Measurements from ENCODE around the gene ARFGAP1. TPM values are rescaled to one million over a fixed set of nuclear protein-coding genes. Genes with fewer than 3 reads are reported as not detected.

The ARFGAP1 gene
- total RNA-seq, 1 donor from 2014 or later, result 44.7 TPM

DNA sequence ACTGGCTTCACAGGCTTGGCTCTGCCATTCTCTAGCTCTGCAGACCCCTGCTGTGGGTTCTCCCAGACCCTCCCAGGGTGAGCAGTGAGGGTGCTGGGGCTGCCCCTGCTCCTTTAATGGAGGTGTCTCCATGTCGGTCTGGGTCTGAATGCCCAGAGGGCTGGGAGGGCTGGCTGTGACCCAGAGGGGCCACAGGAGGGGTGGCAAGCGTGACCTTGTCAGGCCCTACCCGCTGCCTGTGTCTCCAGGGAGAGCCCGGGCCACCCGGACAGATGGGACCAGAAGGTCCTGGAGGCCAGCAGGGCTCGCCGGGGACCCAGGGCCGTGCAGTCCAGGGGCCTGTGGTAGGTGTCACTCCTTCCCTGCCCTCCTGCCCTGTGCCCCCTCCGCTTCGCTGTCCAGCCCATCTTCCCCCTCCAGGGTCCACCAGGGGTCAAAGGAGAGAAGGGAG is 52.4 kb downstream of the ARFGAP1 start:
- Histone ChIP-seq H3K27me3 (no peaks in the 10 kb centered on the region), H3K27ac (no peak overlapping the region), H3K4me3 (no peak overlapping the region), H3K4me1 (peaks cover 7% of the 10 kb centered on the region), H3K9me3 (no peaks in the 10 kb centered on the region), H3K36me3 (no peaks in the 10 kb centered on the region)
- TF ChIP-seq, protein P1, sequence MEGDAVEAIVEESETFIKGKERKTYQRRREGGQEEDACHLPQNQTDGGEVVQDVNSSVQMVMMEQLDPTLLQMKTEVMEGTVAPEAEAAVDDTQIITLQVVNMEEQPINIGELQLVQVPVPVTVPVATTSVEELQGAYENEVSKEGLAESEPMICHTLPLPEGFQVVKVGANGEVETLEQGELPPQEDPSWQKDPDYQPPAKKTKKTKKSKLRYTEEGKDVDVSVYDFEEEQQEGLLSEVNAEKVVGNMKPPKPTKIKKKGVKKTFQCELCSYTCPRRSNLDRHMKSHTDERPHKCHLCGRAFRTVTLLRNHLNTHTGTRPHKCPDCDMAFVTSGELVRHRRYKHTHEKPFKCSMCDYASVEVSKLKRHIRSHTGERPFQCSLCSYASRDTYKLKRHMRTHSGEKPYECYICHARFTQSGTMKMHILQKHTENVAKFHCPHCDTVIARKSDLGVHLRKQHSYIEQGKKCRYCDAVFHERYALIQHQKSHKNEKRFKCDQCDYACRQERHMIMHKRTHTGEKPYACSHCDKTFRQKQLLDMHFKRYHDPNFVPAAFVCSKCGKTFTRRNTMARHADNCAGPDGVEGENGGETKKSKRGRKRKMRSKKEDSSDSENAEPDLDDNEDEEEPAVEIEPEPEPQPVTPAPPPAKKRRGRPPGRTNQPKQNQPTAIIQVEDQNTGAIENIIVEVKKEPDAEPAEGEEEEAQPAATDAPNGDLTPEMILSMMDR (IDR thresholded peaks at IDR 0.05), result no peak
- TF ChIP-seq POLR2A (IDR thresholded peaks at IDR 0.05) (no peak), POLR2AphosphoS5 (IDR thresholded peaks at IDR 0.05; ENCODE audit: insufficient read depth in 1 of 2, low read depth in 1 of 2) (no peak)
- DNase-seq (ENCODE audit: extremely low spot score in 2 of 2), result no peak
- intact Hi-C loops (cut with DNase I), result no loop called here

- no peak overlapping the region for H3K4me3 ChIP-seq
- H3K9me3 ChIP-seq, result no peaks in the 10 kb centered on the region
- no peaks in the 10 kb centered on the region for H3K27me3 ChIP-seq
- no peaks in the 10 kb centered on the region for H3K36me3 ChIP-seq
- intact Hi-C loops (cut with DNase I), result no loop called here
- no peak for DNase-seq (ENCODE audit: extremely low spot score in 2 of 2)
- H3K27ac ChIP-seq, result no peak overlapping the region
- H3K4me1 ChIP-seq, result peaks cover 7% of the 10 kb centered on the region
- TF ChIP-seq POLR2AphosphoS5 (IDR thresholded peaks at IDR 0.05; ENCODE audit: insufficient read depth in 1 of 2, low read depth in 1 of 2), result no peak
- TF ChIP-seq, protein P1 (IDR thresholded peaks at IDR 0.05), result no peak
- TF ChIP-seq POLR2A (IDR thresholded peaks at IDR 0.05), result no peak
These were observed 53.1 kb downstream of the ARFGAP1 start for GRCh38 chr20:63325554-63326313.

GRCh38 chr20:63326314-63327230 is 54.0 kb downstream of the ARFGAP1 start:
- intact Hi-C loops (cut with DNase I), result no loop called here
- Histone ChIP-seq H3K4me3 (no peak overlapping the region), H3K36me3 (no peaks in the 10 kb centered on the region), H3K27ac (no peak overlapping the region), H3K9me3 (no peaks in the 10 kb centered on the region), H3K27me3 (no peaks in the 10 kb centered on the region), H3K4me1 (no peaks in the 10 kb centered on the region)
- TF ChIP-seq POLR2AphosphoS5 (IDR thresholded peaks at IDR 0.05; ENCODE audit: insufficient read depth in 1 of 2, low read depth in 1 of 2) (no peak), POLR2A (IDR thresholded peaks at IDR 0.05) (no peak)
- TF ChIP-seq, protein P1 (IDR thresholded peaks at IDR 0.05), result no peak
- no peak for DNase-seq (ENCODE audit: extremely low spot score in 2 of 2)

GRCh38 chr20:63327231-63327745 is 54.7 kb downstream of the ARFGAP1 start:
- Histone ChIP-seq H3K36me3 (no peaks in the 10 kb centered on the region), H3K9me3 (no peaks in the 10 kb centered on the region), H3K27ac (no peak overlapping the region), H3K4me1 (no peaks in the 10 kb centered on the region), H3K27me3 (no peaks in the 10 kb centered on the region), H3K4me3 (no peak overlapping the region)
- intact Hi-C loops (cut with DNase I), result no loop called here
- no peak for DNase-seq (ENCODE audit: extremely low spot score in 2 of 2)
- TF ChIP-seq POLR2AphosphoS5 (IDR thresholded peaks at IDR 0.05; ENCODE audit: insufficient read depth in 1 of 2, low read depth in 1 of 2), result no peak
- TF ChIP-seq, protein P1 (IDR thresholded peaks at IDR 0.05), result no peak
- TF ChIP-seq POLR2A (IDR thresholded peaks at IDR 0.05), result no peak

All from vagina (tissue), 2 donors.